Prostate gland (tissue), 2 donors: ENCODE results near the gene CHD8. TPM values are rescaled to one million over a fixed set of nuclear protein-coding genes. Genes with fewer than 3 reads are reported as not detected.

Experiments used
- DNase-seq: peaks from one replicate; pipeline ENCODE4 v3.0.0-alpha.2; 2019; ENCODE audit warnings: low spot score
- H3K27ac ChIP-seq, 2 donors: fragments of 200-600 bp; sonication (generic); 2 replicates each; pipeline ENCODE4 v1.5.1; 2017 to 2019
- H3K27me3 ChIP-seq: fragments of 200-600 bp; sonication (generic); replicated peaks from 2 replicates; pipeline ENCODE4 v1.5.1; 2019; ENCODE audit not compliant: insufficient read depth
- H3K36me3 ChIP-seq, 2 donors: fragments of 200-600 bp; sonication (generic); 1 replicate in 1 of 2; 2 replicates in 1 of 2; pipeline versions ENCODE4 v1.5.1 to v1.8.1; 2017 to 2019
- H3K4me1 ChIP-seq: fragments of 200-600 bp; sonication (generic); replicated peaks from 2 replicates; pipeline ENCODE4 v1.5.1; 2019
- H3K4me3 ChIP-seq, 2 donors: fragments of 200-600 bp; sonication (generic); 2 replicates each; pipeline ENCODE4 v1.5.1; 2017 to 2019
- H3K9me3 ChIP-seq: fragments of 200-600 bp; sonication (generic); 2 replicates; pipeline ENCODE4 v1.5.1; 2017
- POLR2A ChIP-seq: fragments of 450-650 bp; IDR thresholded peaks from one replicate; pipeline ENCODE4 v1.6.1; 2016; ENCODE audit warnings: antibody characterized with exemption, mild to moderate bottlenecking
- POLR2AphosphoS5 ChIP-seq: sonication (generic); formaldehyde crosslinking; IDR thresholded peaks from one replicate; pipeline ENCODE4 v1.6.1; 2017; ENCODE audit warnings: antibody characterized with exemption
- WGBS: methylation state at CpG from one replicate; pipeline ENCODE4 v1.1.5; 2018; 5-methylcytosine and 5-hydroxymethylcytosine counted together
- intact Hi-C: fragments of 100-400 bp; cut with DNase I; formaldehyde crosslinking; loops from one replicate; pipeline ENCODE4 v1.14.2; 2022
- total RNA-seq, 2 donors: library from RNA; depleted of rRNA; stranded (reverse); fragments of >200 nt; gene quantifications; one replicate each; pipeline ENCODE4 v1.1.0, GENCODE V29; 2016
- TF ChIP-seq, protein P1 (sequence below), 4 experiments: fragments of 200-600 bp in 2 of 4; fragments of 450-650 bp in 2 of 4; sonication (generic) in 2 of 4; IDR thresholded peaks; 1 replicate in 3 of 4; 2 replicates in 1 of 4; pipeline ENCODE4 v1.5.1; 2016 to 2019; ENCODE audit warnings: antibody characterized with exemption in 4 of 4, mild to moderate bottlenecking in 2 of 4, moderate library complexity in 2 of 4

CHD8 gene
- total RNA-seq, 2 donors from 2014 or later = 63.6 to 67.0 TPM

DNA sequence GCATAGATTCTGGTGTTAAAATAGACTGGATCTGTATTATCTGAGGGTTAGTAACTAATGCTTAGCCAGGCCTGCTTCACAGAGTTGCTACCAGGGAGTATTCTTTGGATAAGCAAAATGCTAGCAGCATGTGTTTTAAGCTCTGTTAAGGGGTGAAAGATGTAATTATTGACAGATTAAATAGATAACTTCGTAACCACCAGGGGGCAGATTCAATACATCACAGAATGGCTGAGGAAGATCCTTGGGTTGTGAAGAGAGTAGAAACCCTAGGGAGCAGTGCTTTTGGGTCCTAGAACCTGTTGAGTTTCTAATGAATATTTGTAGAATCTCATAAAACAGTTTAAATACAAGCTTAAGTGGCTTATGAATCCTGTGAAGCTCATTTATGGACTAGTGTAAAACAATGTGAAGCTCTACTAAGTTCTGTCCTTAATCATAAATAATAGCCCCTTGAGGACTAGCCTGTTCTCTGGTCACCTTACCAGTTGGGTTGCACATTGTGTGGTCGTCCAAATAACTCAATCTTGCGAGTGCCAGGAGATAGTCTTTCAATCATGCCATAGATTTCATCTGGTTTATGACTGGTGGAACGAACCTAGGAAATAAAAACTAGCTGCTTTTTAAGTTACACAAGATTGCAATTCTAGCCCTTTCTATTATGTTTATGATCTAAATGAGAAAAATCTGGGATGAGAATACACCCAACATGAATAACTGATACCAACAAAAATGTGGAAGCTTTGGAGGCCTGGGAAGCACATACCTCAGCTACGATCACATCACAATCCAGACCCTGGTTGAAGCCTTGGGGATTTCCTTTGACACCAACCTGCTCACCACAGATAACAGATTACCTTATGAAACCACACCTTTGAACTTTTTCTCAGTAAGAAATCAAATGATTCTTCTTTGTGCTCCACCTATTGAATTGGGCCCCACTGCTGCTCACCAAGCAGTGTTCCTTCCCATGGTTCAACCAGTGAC is 42.9 kb upstream of the CHD8 start:
- Histone ChIP-seq H3K9me3 (no peaks in the 10 kb centered on the region), H3K27ac (no peak overlapping the region), H3K36me3 (peaks cover 4 to 13% of the 10 kb centered on the region in 2 donors), H3K27me3 (no peaks in the 10 kb centered on the region), H3K4me1 (peaks cover 3% of the 10 kb centered on the region), H3K4me3 (no peak overlapping the region)
- TF ChIP-seq, protein P1, sequence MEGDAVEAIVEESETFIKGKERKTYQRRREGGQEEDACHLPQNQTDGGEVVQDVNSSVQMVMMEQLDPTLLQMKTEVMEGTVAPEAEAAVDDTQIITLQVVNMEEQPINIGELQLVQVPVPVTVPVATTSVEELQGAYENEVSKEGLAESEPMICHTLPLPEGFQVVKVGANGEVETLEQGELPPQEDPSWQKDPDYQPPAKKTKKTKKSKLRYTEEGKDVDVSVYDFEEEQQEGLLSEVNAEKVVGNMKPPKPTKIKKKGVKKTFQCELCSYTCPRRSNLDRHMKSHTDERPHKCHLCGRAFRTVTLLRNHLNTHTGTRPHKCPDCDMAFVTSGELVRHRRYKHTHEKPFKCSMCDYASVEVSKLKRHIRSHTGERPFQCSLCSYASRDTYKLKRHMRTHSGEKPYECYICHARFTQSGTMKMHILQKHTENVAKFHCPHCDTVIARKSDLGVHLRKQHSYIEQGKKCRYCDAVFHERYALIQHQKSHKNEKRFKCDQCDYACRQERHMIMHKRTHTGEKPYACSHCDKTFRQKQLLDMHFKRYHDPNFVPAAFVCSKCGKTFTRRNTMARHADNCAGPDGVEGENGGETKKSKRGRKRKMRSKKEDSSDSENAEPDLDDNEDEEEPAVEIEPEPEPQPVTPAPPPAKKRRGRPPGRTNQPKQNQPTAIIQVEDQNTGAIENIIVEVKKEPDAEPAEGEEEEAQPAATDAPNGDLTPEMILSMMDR (IDR thresholded peaks at IDR 0.05) = peak; percentile 34 to 65 (median 60)
- TF ChIP-seq POLR2AphosphoS5 = no peak
- WGBS = 35% methylated on average over 5 of the region's 5 CpGs
- DNase-seq = peak; percentile 24
- intact Hi-C loops = loop anchor here (5.0 kb wide), 1 partner anchor 58 kb away; no protein-coding TSS in a partner anchor

DNA sequence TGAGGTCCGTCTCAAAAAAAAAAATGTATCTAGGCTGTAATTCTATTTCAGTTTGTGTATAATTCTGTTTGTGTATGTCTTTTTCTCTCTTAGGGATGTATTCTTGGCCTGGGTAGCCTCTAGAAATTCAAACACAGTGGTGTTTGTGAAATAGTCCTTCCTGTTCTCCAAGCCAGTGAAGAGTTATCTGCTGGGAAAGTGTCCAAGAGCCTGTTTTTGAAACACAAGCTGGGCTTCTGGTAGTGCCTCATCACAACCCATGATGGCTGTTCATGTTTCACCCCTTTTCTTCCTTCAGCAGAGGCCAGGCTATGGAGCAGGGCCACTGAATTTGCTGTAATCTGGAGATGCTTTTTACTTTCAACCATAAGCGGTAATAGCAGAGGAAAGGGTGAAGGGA is 40.5 kb upstream of the CHD8 start:
- Histone ChIP-seq H3K27me3 (no peaks in the 10 kb centered on the region), H3K9me3 (no peaks in the 10 kb centered on the region), H3K27ac (no peak overlapping the region), H3K4me1 (peaks cover 3% of the 10 kb centered on the region), H3K36me3 (peaks cover 0 to 23% of the 10 kb centered on the region in 2 donors), H3K4me3 (no peak overlapping the region)
- WGBS = 80% methylated on average over 2 of the region's 2 CpGs
- TF ChIP-seq POLR2A = no peak
- TF ChIP-seq POLR2AphosphoS5 = no peak
- TF ChIP-seq, protein P1 (IDR thresholded peaks at IDR 0.05) = no peak
- DNase-seq = no peak
- intact Hi-C loops = loop anchor here (5.0 kb wide), 1 partner anchor 61 kb away; no protein-coding TSS in a partner anchor

DNA sequence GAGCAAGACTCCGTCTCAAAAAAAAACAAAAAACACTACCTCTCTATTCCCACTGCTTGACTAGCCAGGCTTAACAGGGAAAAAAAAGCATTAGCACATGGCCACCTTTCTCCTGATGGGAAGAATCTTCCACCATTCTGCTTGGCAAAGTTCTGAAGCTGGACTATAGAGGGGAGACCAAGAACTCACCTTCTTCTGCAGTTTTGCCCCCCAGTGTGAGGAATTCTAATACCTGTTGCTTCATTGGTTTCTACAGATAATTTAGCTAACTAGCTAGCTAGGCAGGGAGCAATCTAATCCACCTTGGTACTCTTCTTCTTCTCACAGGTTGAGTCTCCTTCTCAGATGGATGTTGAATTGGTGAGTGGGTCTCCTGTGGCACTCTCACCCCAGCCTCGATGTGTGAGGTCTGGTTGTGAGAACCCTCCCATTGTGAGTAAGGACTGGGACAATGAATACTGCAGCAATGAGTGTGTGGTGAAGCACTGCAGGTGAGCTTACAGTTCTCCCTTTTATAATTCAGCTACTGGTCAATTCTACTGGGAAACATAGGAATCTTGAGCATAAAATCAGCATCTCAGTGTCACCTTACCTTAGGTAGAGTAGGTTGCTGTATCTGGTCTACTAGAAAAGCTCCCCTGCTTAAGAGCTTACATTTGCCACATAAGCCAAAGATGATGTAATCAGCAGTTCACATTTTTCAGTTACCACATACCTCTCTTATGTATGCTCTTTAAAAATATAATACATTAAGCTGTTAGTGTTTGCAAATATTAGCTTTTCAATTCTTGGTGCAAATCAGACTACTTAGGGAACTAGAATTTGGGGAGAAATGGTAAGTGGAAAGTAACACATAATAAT is 39.2 kb upstream of the CHD8 start:
- Histone ChIP-seq H3K27me3 (no peaks in the 10 kb centered on the region), H3K9me3 (no peaks in the 10 kb centered on the region), H3K4me1 (peaks cover 3% of the 10 kb centered on the region), H3K27ac (no peak overlapping the region), H3K4me3 (no peak overlapping the region), H3K36me3 (peaks cover under 1 to 30% of the 10 kb centered on the region in 2 donors)
- 85% methylated on average over 2 of the region's 2 CpGs for WGBS
- intact Hi-C loops = loop anchor here (5.0 kb wide), 1 partner anchor 62 kb away; no protein-coding TSS in a partner anchor
- TF ChIP-seq, protein P1 (IDR thresholded peaks at IDR 0.05) = no peak
- no peak for TF ChIP-seq POLR2A
- TF ChIP-seq POLR2AphosphoS5 = no peak
- no peak for DNase-seq

DNA sequence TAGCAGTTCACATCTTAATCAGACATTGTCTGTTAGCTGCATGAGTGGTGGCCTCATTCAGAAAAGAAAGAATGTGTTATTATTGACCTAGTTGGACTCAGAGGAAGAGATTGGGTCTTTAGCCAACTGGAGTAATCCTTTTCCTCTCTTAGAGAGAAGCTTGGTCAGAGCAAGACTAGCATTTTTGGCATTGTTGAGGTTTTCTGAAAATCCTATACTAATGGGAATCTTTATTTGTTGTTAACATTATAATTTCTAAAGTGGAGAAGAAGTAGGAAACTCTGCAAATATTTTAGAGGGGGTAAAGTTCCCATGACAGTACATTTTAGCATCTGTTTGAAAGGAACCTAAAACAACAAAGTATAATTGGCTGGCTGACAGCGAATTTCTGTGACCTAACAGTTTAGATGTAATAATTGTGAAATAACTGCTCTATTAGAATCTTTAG is 30.7 kb upstream of the CHD8 start:
- no peaks in the 10 kb centered on the region for H3K27me3 ChIP-seq
- intact Hi-C loops = no loop called here
- H3K4me3 ChIP-seq = no peak overlapping the region
- no peak overlapping the region for H3K27ac ChIP-seq
- 79% methylated on average over 1 of the region's 1 CpG for WGBS
- TF ChIP-seq, protein P1 (IDR thresholded peaks at IDR 0.05) = no peak
- TF ChIP-seq POLR2A (no peak), POLR2AphosphoS5 (no peak)
- no peaks in the 10 kb centered on the region for H3K9me3 ChIP-seq
- H3K4me1 ChIP-seq = no peaks in the 10 kb centered on the region
- H3K36me3 ChIP-seq = peaks cover 5 to 12% of the 10 kb centered on the region in 2 donors
- no peak for DNase-seq
